AG04449 (cell line): ENCODE data around the gene TTLL10.
A peak's percentile ranks its signal among the peaks of the same experiment; 100 is the strongest.

ENCODE experiments used
- CTCF ChIA-PET: fragments of 350-600 bp; formaldehyde crosslinking; extraction: SDS; loops from one replicate; lab custom pipeline; 2021; ENCODE audit warnings: antibody characterized with exemption; lab: Yijun Ruan, JAX
- POLR2A ChIA-PET: fragments of 400-600, 350-600 bp; formaldehyde crosslinking; extraction: SDS; loops from one replicate; lab custom pipeline; 2020; ENCODE audit warnings: antibody characterized with exemption, inconsistent platforms; lab: Yijun Ruan, JAX
- DNase-seq: peaks from one replicate; pipeline ENCODE4 v3.0.0-alpha.2; 2010; ENCODE audit warnings: low read depth, low spot score
- H3K4me3 ChIP-seq: 2 replicates; pipeline ENCODE4 v1.5.1; 2011; ENCODE audit warnings: low read depth, mild to moderate bottlenecking, control low read depth, low read length
- CTCF ChIP-seq: IDR thresholded peaks from one replicate; pipeline ENCODE4 v1.5.1; 2011; ENCODE audit warnings: mild to moderate bottlenecking, moderate library complexity, low read length, control low read depth, inconsistent platforms; ENCODE audit not compliant: insufficient read depth; ENCODE audit errors: missing control alignments

The TTLL10 gene

GRCh38 chr1:1206966-1207531, 33.4 kb downstream of the TTLL10 start:
- POLR2A ChIA-PET, result no interaction called here
- CTCF ChIA-PET, result interaction anchor here (0.6 to 1.6 kb wide), 2 partner anchors 19 to 84 kb away, joined by 3 to 4 read pairs; no protein-coding TSS in a partner anchor
- no peak overlapping the region for H3K4me3 ChIP-seq
- TF ChIP-seq CTCF, result no peak
- no peak for DNase-seq

DNA sequence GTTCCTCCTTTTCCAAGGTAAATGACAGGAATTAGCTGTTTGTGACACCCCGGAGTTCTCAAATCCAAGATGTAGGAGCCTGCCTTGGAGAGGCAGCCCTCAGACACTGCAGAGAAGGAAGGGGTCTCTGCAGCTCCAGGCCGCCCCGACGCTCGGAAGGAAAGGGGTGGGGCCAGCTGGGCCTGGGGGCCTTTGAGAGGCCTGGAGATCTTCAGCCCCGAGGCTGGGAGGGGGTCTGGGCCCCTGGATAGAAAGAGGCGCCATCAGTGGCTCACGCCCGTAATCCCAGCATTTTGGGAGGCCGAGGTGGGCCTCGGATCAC, 33.9 kb downstream of the TTLL10 start:
- ChIA-PET POLR2A (no interaction called here), CTCF (interaction anchor here (0.6 to 1.6 kb wide), 2 partner anchors 20 to 85 kb away, joined by 3 to 4 read pairs; no protein-coding TSS in a partner anchor)
- no peak for TF ChIP-seq CTCF
- H3K4me3 ChIP-seq, result no peak overlapping the region
- DNase-seq, result no peak

DNA sequence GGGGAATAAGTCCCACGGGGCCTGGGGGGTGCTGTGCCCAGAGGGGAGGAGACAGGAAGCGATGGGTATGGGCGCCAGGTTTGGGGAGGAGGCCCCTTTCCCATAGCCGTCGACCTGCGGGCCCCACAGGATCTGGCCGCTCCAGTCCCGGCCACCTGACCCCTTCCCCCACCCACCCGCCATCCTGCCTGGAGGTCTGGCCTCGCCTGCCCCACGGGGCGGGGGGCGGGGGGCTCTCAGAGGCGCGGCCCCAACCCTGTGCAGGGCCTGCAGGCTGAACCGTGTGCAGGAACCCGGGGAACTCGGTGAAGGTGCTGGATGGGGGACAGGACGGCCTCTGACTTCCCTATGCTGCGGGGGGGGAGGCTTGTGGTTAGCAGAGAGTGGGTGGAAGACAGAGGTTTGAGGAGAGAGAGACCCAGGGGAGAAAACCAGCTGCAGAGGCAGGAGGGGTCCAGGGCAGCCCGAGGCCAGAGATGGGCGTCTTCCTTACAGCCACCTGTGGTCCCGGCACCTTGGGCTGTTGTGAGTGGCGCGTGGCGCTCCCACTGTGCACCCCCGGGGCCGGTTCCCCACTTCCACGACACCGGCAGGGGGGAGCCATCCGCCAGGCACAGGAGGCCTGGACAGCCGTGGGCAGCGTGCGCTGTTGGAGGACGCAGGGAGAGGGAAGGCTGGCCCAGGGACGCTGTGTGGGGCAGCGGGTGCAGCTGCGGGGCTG, 35.2 kb downstream of the TTLL10 start:
- CTCF ChIA-PET, result interaction anchor here (0.7 to 1.7 kb wide), 2 partner anchors 87 to 176 kb away, joined by 3 to 6 read pairs; no protein-coding TSS in a partner anchor
- peak overlapping the region; percentile 42 for H3K4me3 ChIP-seq
- POLR2A ChIA-PET, result no interaction called here
- DNase-seq, result no peak
- TF ChIP-seq CTCF, result no peak

GRCh38 chr1:1210726-1211540, 37.3 kb downstream of the TTLL10 start:
- no peak overlapping the region for H3K4me3 ChIP-seq

DNA sequence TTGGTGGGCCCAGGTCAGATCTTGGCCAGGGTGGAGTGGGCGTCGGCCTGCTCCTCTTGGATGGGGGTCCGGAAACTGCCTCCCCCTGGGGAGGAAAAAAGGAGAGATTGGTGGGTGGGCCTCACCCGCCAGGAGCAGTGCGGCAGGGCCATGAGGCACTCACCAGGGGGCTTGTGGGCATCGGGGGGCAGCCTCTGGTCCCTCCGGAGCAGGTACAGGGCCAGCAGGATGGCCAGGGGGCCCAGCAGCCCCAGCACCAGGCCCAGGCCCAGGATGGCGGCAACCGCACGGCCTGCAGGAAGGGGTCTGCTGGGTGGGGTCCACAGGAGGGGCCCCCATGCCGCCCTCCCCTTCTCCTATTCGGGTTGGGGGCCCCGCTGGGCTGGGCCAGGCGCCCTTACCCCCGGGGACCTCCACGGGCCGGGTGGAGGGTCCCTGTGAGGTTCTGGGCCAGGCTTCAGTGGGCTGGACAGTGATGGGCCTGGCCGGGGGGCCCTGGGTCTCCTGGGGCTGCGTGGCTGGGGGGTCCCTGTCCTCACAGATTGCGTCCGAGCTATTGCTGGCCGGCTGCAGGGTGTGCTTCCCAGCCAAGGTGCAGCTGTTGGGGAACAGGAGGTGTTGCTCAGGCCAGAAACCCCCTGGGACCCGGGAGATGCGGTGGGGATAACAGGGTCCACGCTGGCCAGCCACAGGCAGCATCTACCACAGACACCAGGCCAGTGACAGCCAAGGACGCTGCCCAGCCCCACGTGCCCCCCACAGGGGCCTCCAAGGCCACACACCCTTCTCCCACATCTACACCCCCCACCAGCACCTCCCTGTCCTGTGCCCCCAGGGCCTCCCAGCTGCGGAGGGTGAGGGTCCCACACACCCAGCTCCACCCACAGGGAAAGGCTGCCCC, 38.1 kb downstream of the TTLL10 start:
- ChIA-PET POLR2A (no interaction called here), CTCF (interaction anchor here (0.5 to 1.3 kb wide), 2 partner anchors 17 to 89 kb away, joined by 3 read pairs; no protein-coding TSS in a partner anchor)
- H3K4me3 ChIP-seq, result no peak overlapping the region
- TF ChIP-seq CTCF, result no peak
- DNase-seq, result no peak

More at GRCh38 chr1:1210726-1211540, 37.3 kb downstream of the TTLL10 start:
- TF ChIP-seq CTCF, result no peak
- POLR2A ChIA-PET, result no interaction called here
- CTCF ChIA-PET, result interaction anchor here (1.7 kb wide), 1 partner anchor 89 kb away, joined by 6 read pairs; no protein-coding TSS in a partner anchor
- DNase-seq, result no peak
